Omental fat pad (tissue), 4 donors: Measurements from ENCODE around the gene EP300. TPM values are rescaled to one million over a fixed set of nuclear protein-coding genes. Genes with fewer than 3 reads are reported as not detected.
"Not testable (repeated sequence)": the region's sequence is repeated elsewhere in the genome, so short reads cannot be mapped to it uniquely, and the experiment has no call there.

Experiments
- ATAC-seq: fragments of 150-250 bp; one replicate; pipeline ENCODE4 v1.9.1; 2016; ENCODE audit warnings: mild to moderate bottlenecking, moderate library complexity; ENCODE audit not compliant: low FRiP score
- DNase-seq: peaks from one replicate; pipeline ENCODE4 v3.0.0-alpha.2; 2019; ENCODE audit warnings: low spot score
- total RNA-seq, 4 donors: library from RNA; depleted of rRNA; stranded (reverse); fragments of >200 nt; gene quantifications; one replicate each; pipeline ENCODE4 v1.1.0, GENCODE V29; 2016
- TF ChIP-seq, protein P1 (sequence below), 3 donors: fragments of 450-650 bp; IDR thresholded peaks; one replicate each; pipeline ENCODE4 v1.5.1; 2016 to 2017; ENCODE audit warnings: antibody characterized with exemption in 3 of 3, mild to moderate bottlenecking in 3 of 3, moderate library complexity in 2 of 3

Gene EP300
- 10 to 100 TPM; 49.6 to 68.3 (median 58.7) TPM for total RNA-seq

DNA sequence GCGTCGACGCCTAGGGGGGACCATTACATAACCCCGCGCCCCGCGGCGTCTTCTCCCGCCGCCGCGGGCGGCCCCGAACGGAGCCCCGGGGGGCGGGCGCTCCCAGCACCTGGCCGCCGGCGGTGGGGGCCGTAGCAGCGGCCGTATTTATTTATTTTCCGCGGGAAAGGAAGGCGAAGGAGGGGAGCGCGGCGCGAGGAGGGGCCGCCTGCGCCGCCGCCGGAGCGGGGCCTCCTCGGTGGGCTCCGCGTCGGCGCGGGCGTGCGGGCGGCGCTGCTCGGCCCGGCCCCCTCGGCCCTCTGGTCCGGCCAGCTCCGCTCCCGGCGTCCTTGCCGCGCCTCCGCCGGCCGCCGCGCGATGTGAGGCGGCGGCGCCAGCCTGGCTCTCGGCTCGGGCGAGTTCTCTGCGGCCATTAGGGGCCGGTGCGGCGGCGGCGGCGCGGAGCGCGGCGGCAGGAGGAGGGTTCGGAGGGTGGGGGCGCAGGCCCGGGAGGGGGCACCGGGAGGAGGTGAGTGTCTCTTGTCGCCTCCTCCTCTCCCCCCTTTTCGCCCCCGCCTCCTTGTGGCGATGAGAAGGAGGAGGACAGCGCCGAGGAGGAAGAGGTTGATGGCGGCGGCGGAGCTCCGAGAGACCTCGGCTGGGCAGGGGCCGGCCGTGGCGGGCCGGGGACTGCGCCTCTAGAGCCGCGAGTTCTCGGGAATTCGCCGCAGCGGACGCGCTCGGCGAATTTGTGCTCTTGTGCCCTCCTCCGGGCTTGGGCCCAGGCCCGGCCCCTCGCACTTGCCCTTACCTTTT is at the start of gene EP300:
EP300 (plus strand) TSS at position 570 of the 795 bp plus-strand sequence. CDS start 413 bp downstream, outside the sequence.
- DNase-seq, result peak; percentile 48
- TF ChIP-seq, protein P1, sequence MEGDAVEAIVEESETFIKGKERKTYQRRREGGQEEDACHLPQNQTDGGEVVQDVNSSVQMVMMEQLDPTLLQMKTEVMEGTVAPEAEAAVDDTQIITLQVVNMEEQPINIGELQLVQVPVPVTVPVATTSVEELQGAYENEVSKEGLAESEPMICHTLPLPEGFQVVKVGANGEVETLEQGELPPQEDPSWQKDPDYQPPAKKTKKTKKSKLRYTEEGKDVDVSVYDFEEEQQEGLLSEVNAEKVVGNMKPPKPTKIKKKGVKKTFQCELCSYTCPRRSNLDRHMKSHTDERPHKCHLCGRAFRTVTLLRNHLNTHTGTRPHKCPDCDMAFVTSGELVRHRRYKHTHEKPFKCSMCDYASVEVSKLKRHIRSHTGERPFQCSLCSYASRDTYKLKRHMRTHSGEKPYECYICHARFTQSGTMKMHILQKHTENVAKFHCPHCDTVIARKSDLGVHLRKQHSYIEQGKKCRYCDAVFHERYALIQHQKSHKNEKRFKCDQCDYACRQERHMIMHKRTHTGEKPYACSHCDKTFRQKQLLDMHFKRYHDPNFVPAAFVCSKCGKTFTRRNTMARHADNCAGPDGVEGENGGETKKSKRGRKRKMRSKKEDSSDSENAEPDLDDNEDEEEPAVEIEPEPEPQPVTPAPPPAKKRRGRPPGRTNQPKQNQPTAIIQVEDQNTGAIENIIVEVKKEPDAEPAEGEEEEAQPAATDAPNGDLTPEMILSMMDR (IDR thresholded peaks at IDR 0.05), result no peak
- peak; percentile 49 for ATAC-seq

DNA sequence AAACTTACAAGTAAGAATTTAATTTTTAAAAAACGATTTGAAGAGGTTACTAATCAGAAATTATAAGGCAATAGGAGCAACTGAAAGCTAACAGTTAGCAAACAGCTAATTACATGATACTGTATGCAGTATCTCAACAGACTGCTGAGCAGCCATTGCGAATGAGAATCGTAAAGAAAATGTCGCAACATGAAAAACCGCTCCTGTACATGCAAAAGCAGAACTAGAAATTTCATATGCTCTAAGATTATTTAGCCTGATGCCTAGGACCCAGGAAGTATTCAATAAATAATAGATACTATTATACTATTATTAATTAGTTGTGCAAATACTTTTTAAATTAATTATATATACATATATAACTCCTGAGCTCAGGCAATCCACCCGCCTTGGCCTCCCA is 48.7 kb upstream of the EP300 start:
- no peak for ATAC-seq
- TF ChIP-seq, protein P1 (IDR thresholded peaks at IDR 0.05), result no peak
- DNase-seq, result no peak

DNA sequence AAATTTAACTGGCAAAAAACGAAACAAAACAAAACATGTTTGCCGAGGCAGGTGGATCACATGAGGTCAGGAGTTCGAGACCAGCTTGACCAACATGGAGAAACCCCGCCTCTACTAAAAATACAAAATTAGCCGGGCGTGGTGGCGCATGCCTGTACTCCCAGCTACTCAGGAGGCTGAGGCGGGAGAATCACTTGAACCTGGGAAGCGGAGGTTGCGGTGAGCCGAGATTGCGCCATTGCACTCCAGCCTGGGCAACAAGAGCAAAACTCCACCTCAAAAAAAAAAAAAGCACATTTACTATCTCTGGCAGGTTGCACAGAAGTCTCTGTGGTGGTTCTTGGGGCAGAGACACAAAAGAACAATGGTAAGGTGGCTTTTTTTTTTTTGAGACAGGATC is 46.8 kb upstream of the EP300 start:
- ATAC-seq, DNase-seq: not testable (repeated sequence)

DNA sequence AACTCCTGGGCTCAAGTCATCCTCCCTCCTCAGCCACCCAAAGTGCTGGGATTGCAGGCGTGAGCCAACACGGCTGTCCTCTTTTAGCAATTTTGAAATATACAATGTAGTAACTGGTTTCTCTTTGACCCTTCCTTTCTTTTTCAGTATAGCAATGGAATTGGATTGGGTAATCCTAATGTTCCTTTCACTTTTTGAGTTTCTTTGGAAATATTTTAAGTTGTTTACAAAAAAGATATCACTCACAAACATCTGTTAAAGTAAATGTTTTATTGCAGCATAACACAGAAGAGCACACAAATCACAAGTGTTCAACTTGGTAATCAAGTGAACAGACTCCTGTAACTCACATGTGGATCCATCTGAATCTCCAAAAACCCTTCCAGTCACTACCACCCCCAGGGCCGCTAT is 44.6 kb upstream of the EP300 start:
- TF ChIP-seq, protein P1 (IDR thresholded peaks at IDR 0.05), result no peak
- ATAC-seq, result no peak
- no peak for DNase-seq

DNA sequence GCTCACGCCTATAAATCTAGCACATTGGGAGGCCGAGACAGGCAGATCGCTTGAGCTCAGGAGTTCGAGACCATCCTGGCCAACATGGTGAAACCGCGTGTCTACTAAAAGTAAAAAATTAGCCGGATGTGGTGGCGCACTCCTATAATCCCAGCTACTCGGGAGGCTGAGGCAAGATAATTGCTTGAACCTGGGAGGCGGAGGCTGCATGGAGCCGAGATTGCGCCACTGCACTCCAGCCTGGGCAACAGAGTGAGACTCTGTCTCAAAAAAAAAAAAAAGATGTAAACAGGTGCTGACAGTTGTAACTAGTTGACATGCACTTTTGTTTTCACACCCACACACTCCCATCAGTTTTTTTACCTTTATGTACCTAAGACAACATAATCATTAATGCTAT is 44.0 kb upstream of the EP300 start:
- not testable (repeated sequence) for ATAC-seq, DNase-seq

DNA sequence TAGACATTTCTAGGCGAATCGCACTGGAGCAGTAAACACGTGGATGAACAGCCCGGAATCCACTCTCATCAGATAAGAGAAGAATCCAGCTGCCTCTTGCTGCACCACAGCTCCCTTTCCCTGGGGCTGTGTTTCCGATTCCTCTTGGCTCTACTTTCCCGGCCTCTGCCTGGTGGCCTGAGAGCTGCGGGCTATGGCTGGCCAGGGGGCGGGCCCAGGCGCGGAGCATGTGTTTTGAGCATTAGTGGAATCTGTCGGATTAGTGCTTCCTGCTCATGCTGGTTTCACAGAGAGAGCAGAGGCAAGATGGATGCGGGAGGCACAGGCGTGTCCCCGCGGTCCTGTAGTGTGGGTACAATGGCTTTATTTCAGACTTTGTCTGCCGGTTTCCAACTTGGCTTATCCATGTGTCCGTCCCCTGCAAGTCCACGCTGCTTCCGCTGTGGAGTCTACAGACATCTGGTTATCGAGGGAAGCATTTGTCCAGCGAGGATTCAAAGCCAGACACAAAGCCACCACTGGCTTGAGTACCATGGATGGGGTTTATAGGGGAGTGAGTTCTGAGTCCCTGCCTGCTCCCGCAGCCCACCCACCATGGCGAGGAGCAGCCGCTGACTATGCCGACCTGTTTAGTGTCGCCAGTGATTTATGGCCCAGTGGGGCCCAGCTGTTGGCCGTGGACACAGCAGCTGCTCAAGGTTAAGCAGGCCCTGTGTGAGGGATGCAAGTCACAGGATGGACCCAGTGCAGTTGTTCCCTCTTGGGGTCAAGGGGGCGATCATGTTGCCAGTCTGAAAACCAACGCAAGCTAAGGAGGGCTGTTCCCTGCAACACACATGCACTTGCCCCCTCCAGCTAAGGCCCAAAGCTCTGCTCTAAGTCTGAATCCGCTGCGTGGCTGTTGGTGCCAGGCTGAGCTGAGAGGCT is 43.3 kb upstream of the EP300 start:
- peak; percentile 36 for DNase-seq
- TF ChIP-seq, protein P1 (IDR thresholded peaks at IDR 0.05), result no peak

DNA sequence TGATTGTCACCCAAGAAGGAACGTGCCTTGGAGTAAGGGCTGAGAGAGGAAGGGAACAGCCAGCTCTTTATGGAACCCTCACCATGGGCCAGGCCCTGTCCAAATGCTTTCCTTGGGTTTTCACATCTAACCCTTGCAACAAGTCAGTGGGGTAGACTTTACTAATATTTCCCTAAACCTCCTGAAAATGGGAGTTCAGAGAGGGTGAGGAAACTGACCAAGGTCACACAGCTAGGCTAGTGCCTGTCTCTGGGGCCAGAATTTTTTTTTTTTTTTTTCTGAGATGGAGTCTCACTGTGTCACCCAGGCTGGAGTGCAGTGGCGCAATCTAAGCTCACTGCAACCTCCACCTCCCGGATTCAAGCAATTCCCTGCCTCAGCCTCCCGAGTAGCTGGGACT is 42.6 kb upstream of the EP300 start:
- peak; percentile 44 for ATAC-seq
- not testable (repeated sequence) for DNase-seq

More for the DNA sequence above, 43.3 kb upstream of the EP300 start:
- ATAC-seq, result peak; percentile 54

DNA sequence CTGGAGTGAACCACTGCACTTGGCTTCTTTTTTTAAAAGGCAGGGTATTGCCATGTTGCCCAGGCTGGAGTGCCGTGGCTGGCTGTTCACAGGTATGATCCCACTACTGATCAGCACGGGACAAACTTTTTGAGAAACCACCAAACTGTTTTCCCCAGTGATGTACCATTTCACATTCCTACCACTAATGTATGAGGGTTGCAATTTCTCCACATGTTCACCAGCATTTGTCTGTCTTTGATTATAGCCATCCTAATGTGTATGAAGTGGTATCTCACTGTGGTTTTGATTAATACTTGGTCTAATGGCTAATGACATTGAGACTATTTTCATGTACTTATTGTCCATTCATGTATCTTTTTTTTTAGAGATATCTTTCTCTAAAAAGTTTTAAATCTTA is 41.5 kb upstream of the EP300 start:
- no peak for DNase-seq
- TF ChIP-seq, protein P1 (IDR thresholded peaks at IDR 0.05), result no peak
- ATAC-seq, result no peak
